Astrocyte of the hippocampus (primary cell): ENCODE data around the gene UGT3A2.

Experiments
- DNase-seq: peaks from one replicate; pipeline ENCODE4 v3.0.0; 2011; ENCODE audit warnings: low read depth, low spot score

UGT3A2 gene, protein sequence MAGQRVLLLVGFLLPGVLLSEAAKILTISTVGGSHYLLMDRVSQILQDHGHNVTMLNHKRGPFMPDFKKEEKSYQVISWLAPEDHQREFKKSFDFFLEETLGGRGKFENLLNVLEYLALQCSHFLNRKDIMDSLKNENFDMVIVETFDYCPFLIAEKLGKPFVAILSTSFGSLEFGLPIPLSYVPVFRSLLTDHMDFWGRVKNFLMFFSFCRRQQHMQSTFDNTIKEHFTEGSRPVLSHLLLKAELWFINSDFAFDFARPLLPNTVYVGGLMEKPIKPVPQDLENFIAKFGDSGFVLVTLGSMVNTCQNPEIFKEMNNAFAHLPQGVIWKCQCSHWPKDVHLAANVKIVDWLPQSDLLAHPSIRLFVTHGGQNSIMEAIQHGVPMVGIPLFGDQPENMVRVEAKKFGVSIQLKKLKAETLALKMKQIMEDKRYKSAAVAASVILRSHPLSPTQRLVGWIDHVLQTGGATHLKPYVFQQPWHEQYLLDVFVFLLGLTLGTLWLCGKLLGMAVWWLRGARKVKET

DNA sequence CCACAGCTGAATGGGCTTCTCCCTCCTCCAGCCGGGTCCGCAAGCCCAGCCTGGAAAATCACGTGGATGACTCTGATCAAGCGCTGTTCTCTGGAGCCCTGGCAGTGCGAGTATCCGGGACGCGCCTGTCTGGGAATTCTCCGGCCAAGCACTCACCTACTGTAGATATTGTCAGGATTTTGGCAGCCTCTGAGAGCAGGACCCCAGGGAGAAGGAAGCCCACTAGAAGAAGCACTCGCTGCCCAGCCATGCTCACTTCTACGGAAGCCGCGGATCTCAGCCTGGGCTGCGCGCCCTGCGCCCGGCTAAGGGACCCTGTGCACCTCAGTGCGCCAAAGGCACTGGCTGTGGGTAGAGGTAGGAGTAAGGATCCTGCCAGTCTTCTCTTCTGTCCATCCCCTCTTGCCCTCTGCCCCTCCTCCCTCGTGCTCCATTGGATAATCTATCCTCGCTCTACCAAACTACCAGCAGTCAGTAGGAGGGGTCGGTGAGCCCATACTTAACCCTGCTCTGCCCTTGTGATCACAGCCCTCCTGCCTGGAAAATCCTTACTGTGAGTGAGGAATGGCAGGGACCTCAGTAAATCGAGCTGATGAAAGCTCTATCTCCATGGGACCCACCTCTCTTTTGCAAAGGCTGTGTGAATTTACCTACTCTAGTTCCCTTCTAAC lies at the start of gene UGT3A2:
UGT3A2 (minus strand) TSS at position 343 of the 671 bp plus-strand sequence; CDS start at position 250, 93 bp downstream.
- no peak for DNase-seq

DNA sequence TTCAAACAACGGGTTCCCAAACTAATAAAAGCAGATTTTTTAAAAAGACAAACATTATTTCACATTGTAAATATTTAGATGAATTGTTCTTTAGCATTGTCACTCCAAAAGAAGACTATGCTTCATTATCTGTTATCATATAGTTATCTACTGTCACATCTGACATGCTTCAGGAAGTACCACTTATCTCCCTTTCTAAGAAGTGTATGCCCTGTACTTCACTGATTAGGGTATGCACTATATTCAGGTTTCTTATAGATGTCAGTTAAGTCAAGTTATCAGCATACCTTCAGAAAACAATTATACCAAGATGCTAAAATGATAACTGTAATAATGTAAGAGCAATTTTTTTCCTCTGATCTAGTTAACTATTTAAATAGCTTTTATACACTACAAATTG lies 44.6 kb upstream of the UGT3A2 start:
- DNase-seq: no peak

DNA sequence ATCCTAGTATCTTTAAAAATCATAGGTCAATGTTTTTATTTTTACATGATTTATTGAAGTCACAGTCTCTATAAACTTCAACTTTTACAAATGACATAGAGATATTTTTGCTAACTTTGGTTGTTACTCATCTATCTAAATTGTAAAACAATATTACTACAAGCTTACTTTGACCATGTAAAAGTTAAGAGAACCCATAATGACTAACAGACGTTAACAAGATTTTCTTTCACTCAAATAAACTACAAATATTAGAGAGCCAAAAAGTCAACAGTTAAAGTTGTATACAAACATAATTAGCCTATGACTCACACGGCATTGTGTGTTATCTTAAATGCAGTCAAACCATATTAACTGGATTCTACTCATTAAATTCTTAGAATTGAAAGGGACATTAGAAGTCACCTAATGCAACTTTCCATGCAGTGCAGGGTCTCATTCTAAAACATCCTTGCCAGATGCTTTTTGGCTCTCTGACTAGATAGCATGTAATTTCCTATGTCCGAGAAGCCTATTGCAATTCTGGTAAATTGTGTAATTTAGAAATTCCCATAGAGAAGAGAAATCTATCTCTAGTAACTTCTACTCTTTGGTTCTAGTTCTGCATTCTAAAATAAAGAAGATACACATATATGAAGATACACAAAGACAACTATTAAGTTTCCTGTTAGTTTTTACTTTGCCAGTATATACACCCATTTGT lies 42.2 kb upstream of the UGT3A2 start:
- peak; percentile 5 for DNase-seq

DNA sequence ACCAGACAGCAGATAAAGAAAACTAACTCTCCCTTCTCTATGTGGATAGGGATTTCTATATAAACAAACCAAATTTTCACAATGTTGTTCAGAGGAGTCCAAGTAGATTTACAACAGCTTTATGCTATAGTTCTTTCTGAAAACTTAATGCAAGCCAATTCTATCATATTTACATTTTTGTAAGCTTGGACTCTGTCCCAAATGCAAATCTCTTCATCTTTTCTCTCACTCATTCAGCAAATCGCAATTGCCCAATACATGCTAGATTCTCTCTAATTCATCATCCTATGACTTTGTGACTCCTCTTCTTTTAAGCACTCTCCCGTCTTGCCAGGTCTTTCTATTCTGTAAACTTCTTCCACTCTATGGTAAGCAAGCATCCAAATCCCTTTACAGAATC lies 39.1 kb upstream of the UGT3A2 start:
- no peak for DNase-seq

DNA sequence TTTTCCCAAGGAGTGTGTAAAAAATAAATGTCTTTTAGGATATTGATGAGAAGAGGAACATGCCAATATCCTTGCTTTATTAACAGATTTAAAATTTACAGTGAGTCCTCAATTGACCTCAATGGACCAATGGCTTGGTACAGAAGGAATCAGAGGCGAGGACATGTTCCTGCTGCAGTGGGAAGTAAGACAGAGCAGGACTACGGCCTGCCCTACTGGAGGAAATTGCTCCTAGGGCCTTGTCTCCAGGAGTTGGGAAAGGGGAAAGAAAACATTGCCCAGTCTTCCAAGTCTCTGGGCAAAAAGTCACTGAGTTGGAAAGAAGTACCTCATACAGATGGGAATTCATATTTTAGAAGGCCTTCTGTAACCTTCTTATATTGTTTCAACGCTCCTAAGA lies 33.1 kb upstream of the UGT3A2 start:
- no peak for DNase-seq

DNA sequence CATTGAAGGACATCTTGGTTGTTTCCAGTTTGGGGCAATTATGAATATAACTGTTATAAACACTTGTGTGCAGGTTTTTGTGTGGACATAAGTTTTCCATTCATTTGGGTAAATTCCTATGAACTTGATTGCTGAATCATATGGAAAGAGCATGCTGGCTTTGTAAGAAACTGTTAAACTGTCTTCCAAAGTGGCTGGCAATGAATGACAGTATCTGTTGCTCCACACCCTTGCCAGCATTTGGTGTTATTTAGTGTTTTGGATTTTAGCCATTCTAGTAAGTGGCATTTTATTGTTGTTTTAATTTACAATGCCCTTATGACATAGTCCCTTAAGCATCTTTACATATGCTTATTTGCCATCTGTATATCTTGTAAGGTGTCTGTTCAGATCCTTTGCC lies 29.8 kb upstream of the UGT3A2 start:
- DNase-seq: no peak

DNA sequence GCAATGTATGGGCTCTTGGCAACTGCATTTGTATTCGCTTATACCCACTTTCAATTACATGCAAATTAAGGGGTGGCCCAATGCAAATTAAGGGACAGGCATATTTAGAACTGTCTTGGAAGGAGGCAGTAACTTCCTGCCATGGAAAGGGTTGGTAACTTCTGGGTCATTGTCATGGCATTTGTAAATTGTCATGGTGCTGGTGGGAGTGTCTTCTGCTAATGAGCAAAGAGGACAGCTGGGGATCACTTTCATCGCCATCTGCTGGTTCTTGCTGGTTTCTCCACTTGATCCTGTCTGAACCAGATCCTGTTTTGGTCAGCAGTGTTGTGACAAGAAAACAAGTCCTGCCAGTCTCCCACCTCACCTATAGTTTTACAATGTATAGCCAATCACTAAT lies 23.3 kb upstream of the UGT3A2 start:
- DNase-seq: peak; percentile 8

DNA sequence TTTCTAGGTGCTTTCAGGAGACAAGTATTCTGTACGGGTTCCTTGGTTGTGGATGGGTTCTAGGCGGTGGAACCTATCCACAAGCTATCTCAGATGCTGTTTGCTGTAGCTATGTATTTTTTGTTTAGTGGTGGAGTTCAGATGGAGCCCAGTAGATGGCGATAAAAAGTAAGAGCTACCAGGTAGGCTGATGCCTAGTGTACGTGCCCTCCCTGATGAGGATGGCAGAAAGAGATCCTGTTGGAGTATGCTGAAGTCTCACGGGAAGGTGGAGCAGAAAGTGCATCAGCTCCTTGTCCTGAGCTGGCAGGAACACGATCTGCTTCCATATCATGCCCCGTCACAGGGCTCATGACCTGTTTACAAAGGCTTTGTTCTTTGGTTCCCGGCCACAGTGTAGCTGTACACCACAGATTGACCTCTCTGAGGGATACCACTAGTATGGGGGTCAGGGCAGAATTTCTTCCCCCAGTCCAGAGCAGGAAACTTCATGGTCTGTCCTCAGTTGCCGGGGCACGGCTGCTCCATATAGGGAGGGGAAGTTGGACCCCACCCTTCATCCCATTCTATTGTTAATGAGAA lies 12.6 kb upstream of the UGT3A2 start:
- DNase-seq: peak; percentile 73

DNA sequence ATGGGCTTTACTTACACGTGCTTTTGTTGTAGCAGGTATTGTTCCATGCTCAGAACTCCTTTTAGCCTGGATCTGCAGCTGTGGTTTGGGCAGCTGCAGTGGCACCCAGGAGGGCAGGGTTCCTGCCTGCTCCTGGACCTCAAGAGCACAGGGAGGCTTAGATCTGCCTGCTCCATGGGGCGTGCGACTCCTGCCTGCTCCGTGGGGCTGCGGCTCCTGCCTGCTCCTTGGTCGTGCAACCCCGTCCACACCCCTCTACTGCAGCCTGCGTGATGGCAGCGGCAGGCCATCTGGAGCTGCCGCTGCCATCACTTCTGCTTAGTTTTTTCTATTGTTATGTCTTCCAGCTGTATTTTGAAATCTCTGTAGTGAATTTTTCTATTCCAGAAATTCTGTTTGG lies 11.7 kb upstream of the UGT3A2 start:
- no peak for DNase-seq

DNA sequence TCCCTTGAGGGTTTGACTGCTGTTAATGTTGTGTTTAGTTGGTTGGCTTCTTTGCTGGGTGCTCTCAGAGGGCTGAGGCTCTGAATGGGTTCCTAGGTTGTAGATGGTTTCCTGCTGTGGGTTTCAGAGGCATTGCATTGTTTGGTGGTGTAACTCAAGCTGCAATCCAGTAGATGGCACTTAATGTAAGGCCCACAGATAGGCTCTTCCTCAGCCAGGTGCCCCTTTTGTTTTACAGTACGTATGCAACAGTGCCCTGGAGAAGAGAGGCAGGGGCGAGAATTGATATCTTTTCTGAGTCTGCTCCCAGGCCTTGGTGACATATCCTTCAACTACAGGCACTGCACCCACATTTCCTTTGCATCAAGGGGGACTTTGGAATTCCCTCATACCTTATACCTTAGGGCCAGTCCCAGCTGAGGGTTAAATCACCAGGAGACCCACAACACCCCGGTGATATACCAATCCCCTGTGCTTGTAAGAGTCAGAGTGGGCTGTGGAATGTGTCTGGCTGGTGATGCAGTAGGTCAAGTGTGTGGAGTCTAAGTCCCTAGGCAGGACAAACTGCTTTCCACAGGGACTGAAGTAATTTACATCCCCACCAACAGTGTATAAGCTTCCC lies 7.0 kb upstream of the UGT3A2 start:
- DNase-seq: no peak

DNA sequence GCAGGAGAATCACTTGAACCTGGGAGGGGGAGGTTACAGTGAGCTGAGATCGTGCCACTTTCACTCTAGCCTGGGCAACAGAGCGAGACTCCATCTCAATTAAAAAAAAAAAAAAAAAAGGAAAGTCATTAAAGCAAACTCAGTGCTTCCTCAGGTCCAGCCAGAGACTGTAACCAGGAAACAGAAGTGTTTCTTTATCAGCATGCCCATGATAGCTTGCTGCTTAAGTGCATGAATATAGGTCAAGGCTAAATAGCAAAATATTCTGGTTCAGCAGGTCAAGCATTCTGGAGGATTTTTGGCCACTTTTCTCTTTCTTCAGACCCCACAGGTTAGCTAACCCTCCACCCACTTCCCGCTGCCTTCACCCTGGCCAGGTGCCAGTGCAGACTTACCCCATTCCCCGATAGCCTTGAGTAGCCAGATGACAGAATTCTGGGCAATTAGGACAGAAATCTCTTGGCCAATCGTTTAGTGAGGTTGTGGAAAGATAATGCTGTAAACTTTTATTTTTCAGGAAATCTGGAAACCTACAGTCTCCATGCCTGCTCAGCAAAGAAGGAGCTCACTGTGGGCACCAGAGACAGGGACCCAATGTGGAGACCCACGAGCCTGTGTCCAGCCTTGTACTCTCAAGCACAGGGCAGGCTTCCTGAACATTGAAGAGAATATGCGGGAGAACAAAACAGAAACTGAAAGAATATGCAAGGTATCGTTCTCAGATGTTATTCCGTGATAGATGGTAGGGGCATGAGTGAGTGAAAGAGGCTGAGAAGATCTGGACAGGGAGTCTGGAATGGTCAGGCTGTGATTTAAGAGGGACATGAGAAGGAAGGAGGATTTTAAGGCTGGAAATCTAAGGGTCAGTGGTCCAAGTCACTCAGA lies 4.2 kb upstream of the UGT3A2 start:
- no peak for DNase-seq

DNA sequence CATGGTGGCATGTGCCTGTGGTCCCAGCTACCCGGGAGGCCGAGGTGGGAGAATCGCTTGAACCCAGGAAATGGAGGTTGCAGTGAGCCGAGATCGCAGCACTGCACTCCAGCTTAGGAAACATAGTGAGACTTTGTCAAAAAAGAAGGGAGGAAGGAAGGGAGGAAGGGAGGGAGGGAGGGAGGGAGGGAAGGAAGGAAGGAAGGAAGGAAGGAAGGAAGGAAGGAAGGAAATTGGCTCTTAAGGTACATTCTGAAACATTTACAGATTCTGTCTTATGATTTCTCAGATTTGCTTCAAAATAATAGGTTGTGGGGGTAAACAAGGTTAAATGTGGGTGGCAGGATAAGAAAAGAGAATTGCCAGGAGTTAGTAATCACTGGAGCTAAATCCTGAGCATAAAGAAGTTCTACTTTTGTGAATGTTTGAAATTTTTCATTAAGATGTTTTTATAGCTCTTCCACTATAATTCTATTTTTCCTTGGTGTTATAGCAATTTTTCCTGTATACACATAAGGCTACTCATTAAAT lies 2.1 kb upstream of the UGT3A2 start:
- DNase-seq: no peak

DNA sequence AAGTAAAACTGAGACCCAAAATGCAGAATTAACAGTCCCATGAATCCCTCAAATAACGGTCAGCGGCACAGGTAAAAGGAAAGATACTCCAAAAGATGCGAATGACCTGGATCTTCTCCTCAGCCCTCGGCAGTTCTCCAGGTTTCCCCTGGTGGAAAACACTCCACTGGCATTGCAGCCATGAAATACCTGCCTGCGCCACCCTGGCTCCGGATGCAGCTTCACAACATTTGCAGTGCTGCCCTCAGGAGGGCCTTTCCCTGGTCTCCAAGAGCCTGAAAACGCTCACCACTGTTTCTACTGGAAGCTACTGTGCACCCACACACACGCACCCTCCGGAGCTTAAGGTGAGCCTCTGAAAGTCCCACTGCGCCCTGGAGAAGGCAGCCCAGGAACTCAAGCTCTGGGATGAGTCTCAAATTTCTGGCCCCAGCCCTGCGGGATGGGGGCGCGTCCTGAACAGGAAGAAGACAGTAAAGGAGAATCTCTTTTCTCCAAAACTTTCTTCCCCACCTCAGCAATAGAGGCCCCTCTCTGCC lies 612 bp downstream of the UGT3A2 start:
- DNase-seq: no peak

DNA sequence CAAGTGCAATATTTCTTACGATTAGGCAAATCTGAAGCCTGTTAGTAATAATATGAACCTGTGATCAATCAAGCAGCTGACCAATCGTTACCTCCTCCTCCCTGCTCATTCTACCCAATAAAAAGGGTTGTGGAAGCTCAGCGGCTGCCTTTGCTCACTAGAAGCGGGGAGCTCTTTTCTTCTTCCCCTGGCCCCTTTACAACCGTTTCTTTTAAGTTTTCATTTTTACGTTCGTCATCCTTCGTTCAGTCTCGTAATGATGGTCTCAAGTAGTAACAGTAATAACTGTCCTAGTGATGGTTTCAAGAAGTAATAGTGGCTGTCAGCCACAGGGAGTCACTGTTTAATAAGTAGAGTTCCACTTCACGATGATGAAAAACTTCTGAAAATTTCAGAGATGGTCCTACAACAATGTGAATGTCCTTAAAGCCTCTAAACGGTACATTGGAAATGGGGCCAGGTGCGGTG lies 6.2 kb downstream of the UGT3A2 start:
- no peak for DNase-seq

DNA sequence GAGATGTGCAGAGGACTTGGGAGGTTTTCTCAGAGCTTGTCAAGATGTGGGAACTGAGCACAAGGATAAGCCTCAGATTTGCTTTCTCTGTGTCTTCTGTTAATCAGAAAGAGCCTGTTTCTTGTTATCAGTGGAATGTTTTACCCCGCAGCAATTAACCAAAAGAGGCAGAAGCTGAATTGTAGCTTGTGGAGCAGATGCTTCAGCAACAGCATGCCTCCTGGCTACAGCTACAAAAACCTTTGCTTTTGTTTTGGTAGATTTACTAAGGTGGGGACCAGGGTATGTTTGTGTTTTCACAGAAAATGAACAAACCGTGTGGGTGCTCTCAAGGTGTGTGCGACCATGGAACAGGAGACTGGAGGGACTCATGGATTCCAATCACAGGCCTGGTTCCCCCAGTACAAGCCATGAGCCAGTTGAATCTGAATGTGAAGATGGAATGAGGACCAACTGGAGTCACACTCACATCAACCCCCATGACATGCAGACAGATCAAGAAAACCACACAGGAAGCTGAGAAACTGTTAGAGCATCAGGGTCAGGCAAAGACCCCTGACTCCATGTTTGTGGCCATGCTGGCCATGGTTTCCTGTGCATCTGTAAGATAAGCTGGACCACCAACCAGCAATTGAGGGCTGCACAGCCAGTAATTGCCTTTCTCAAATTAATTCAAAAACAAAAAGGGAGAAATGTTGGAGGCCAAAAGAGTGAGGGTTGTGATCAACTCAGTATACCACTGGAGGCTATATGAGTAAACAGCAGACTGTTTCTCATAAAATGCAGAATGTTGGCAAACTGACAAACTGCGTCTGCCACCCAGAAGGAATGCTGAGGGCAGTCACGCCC lies 6.9 kb downstream of the UGT3A2 start:
- DNase-seq: no peak

DNA sequence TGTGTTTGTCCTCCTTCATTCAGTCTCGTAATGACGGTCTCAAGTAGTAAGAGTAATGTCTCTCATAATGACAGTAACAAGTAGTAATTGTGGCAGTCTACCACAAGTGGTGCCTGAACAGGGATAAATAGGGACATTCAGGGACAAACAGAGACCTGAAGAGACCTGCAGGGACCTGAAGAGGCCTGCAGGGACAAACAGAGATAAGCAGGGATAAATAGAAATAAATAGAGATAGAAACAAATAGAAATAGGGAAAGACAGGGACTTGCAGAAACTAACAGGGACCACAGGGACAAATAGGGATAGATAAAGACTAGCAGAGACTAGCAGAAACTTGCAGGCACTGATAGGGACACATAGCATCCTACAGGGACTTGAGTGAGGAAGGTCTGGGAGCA lies 7.9 kb downstream of the UGT3A2 start:
- DNase-seq: no peak

DNA sequence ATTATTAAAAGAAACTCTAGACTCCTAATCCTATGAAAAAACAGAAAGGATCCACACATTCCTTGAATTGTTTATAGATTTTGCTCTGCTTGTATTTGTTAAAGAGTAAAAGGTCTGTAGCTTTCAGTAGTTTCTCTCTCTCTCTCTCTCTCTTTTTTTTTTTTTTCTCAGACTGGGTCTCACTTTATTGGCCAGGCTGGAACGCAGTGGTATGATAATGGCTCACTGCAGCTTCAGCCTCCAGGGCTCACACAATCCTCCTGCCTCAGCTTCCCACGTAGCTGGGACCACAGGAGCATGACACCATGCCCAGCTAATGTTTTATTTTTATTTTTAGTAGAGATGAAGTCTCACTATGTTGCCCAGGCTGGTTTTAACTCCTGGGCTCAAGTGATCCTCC lies 9.3 kb downstream of the UGT3A2 start:
- no peak for DNase-seq

DNA sequence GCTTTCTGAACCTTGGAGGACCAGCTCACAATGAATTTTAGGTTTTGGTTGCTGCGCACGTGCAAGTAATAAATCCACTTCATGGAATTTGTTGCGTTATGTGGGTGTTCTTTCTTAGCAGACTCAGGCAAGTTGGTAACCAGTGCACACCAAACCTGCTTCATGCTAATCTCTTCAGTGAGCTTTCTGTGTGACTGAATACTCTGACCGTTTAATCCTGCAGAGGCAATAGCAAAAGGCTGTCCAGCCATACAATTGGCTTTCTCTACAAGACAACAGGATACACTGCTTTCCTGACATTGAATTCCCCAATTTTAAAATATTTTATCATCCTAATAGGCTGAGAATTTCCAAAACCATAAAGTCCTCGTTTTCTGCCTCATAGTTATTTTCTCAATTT lies 10.3 kb downstream of the UGT3A2 start:
- DNase-seq: no peak

DNA sequence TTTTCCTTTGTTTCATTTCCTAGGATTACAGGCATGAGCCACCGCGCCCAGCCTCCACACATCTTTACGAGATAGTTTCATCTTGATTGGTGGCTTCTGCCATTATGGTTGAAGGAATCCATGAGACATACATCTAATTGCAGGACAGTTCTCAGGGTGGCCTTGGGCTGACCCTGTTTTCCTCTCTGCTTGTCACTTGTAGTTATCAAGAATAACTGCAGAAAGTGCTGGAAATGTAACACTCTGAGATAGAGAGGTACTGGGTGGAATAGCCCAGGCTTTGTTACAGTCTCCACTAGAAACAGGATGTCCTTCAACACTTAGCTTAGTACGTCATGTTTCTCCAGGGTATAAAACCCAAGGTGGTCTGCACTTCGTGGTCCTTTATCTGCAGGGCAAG lies 10.7 kb downstream of the UGT3A2 start:
- DNase-seq: no peak
